H9 (cell line): Measurements from ENCODE around the gene SMCO3. TPM values are rescaled to one million over a fixed set of nuclear protein-coding genes. Genes with fewer than 3 reads are reported as not detected.
A peak's percentile ranks its signal among the peaks of the same experiment; 100 is the strongest.

ENCODE experiments used
- DNase-seq: peaks from one replicate; pipeline ENCODE4 v3.0.0-alpha.2; 2017
- H2AFZ ChIP-seq: one replicate; pipeline ENCODE4 v1.6.1; 2013; ENCODE audit warnings: mild to moderate bottlenecking, low read length, control low read depth, moderate library complexity
- H2AK5ac ChIP-seq: 2 replicates; pipeline ENCODE4 v1.6.1; 2013; ENCODE audit warnings: low read length, control low read depth, mixed read lengths; ENCODE audit not compliant: insufficient read length
- H2BK120ac ChIP-seq: one replicate; pipeline ENCODE4 v1.6.1; 2013; ENCODE audit warnings: low read depth, mild to moderate bottlenecking, low read length, control low read depth, inconsistent platforms; ENCODE audit not compliant: poor library complexity, severe bottlenecking
- H2BK12ac ChIP-seq: 2 replicates; pipeline ENCODE4 v1.6.1; 2013; ENCODE audit warnings: low read length, control low read depth, mixed read lengths, low read depth; ENCODE audit not compliant: insufficient read length
- H2BK15ac ChIP-seq: 2 replicates; pipeline ENCODE4 v1.6.1; 2013; ENCODE audit warnings: low read depth, low read length, control low read depth
- H2BK20ac ChIP-seq: one replicate; pipeline ENCODE4 v1.6.1; 2013; ENCODE audit warnings: low read depth, mild to moderate bottlenecking, low read length, control low read depth, inconsistent platforms; ENCODE audit not compliant: poor library complexity, severe bottlenecking
- H2BK5ac ChIP-seq: 2 replicates; pipeline ENCODE4 v1.6.1; 2013; ENCODE audit warnings: low read length, control low read depth, mixed read lengths; ENCODE audit not compliant: insufficient read length
- H3K14ac ChIP-seq: 2 replicates; pipeline ENCODE4 v1.6.1; 2013; ENCODE audit warnings: low read length, control low read depth; ENCODE audit not compliant: insufficient read depth
- H3K18ac ChIP-seq: 2 replicates; pipeline ENCODE4 v1.6.1; 2013; ENCODE audit warnings: low read depth, mild to moderate bottlenecking, mixed read lengths, low read length, control low read depth; ENCODE audit not compliant: insufficient read length
- H3K23ac ChIP-seq: 2 replicates; pipeline ENCODE4 v1.6.1; 2013; ENCODE audit warnings: low read length, control low read depth, mixed read lengths, low read depth; ENCODE audit not compliant: insufficient read length
- H3K23me2 ChIP-seq: 2 replicates; pipeline ENCODE4 v1.6.1; 2013; ENCODE audit warnings: low read depth, mild to moderate bottlenecking, mixed read lengths, low read length, control low read depth; ENCODE audit not compliant: insufficient read length, poor library complexity, severe bottlenecking
- H3K27ac ChIP-seq: 2 replicates; pipeline ENCODE4 v1.5.1; 2013; ENCODE audit warnings: low read length, control low read depth, mixed read lengths, low read depth; ENCODE audit not compliant: insufficient read length
- H3K27me3 ChIP-seq: 2 replicates; pipeline ENCODE4 v1.6.1; 2013; ENCODE audit warnings: low read length, control low read depth, inconsistent platforms; ENCODE audit not compliant: insufficient read depth
- H3K4ac ChIP-seq: 2 replicates; pipeline ENCODE4 v1.6.1; 2013; ENCODE audit warnings: low read depth, mild to moderate bottlenecking, control low read depth, inconsistent platforms, low read length, moderate library complexity
- H3K4me1 ChIP-seq: 2 replicates; pipeline ENCODE4 v1.6.1; 2013; ENCODE audit warnings: low read length, control low read depth, inconsistent platforms; ENCODE audit not compliant: insufficient read depth
- H3K4me2 ChIP-seq: 2 replicates; pipeline ENCODE4 v1.6.1; 2013; ENCODE audit warnings: low read length, control low read depth, mixed read lengths; ENCODE audit not compliant: insufficient read length, insufficient read depth
- H3K56ac ChIP-seq: 2 replicates; pipeline ENCODE4 v1.6.1; 2013; ENCODE audit warnings: low read depth, mild to moderate bottlenecking, mixed read lengths, low read length, control low read depth; ENCODE audit not compliant: insufficient read length
- H3K79me1 ChIP-seq: 2 replicates; pipeline ENCODE4 v1.6.1; 2013; ENCODE audit warnings: low read depth, mild to moderate bottlenecking, moderate library complexity, low read length, control low read depth, inconsistent platforms; ENCODE audit not compliant: insufficient read depth, poor library complexity, severe bottlenecking
- H3K79me2 ChIP-seq: 2 replicates; pipeline ENCODE4 v1.6.1; 2013; ENCODE audit warnings: low read length, control low read depth, inconsistent platforms; ENCODE audit not compliant: insufficient read depth
- H3K9ac ChIP-seq: 2 replicates; pipeline ENCODE4 v1.6.1; 2013; ENCODE audit warnings: low read length, control low read depth, mixed read lengths; ENCODE audit not compliant: insufficient read length; ENCODE audit errors: extremely low read depth
- H3K9me3 ChIP-seq: one replicate; pipeline ENCODE4 v1.6.1; 2013; ENCODE audit warnings: low read depth, low read length, inconsistent platforms; ENCODE audit not compliant: control insufficient read depth
- H3T11ph ChIP-seq: one replicate; pipeline ENCODE4 v1.6.1; 2013; ENCODE audit warnings: mild to moderate bottlenecking, low read length, control low read depth, inconsistent platforms
- H4K20me1 ChIP-seq: one replicate; pipeline ENCODE4 v1.6.1; 2013; ENCODE audit not compliant: control insufficient read depth, insufficient read length, insufficient read depth
- H4K5ac ChIP-seq: 2 replicates; pipeline ENCODE4 v1.6.1; 2013; ENCODE audit warnings: low read depth, mild to moderate bottlenecking, mixed read lengths, low read length, control low read depth; ENCODE audit not compliant: insufficient read length
- H4K8ac ChIP-seq: replicated peaks from 2 replicates; pipeline ENCODE4 v1.6.1; 2013; ENCODE audit warnings: low read length, control low read depth, mixed read lengths, low read depth; ENCODE audit not compliant: insufficient read length
- H4K91ac ChIP-seq: 2 replicates; pipeline ENCODE4 v1.6.1; 2013; ENCODE audit warnings: low read depth, mild to moderate bottlenecking, moderate library complexity, mixed read lengths, low read length, control low read depth; ENCODE audit not compliant: insufficient read length
- H3K27ac Mint-ChIP-seq, 3 experiments: 2 replicates in 2 of 3; 3 replicates in 1 of 3; pipeline ENCODE4 v1.8.0; 2020 to 2021; ENCODE audit warnings: mixed read lengths in 3 of 3, mild to moderate bottlenecking in 1 of 3, moderate library complexity in 1 of 3
- H3K27me3 Mint-ChIP-seq: 2 replicates; pipeline ENCODE4 v1.8.0; 2021; ENCODE audit warnings: low read depth, mild to moderate bottlenecking, moderate library complexity, mixed read lengths
- H3K36me3 Mint-ChIP-seq, 3 experiments: 2 replicates in 2 of 3; 3 replicates in 1 of 3; pipeline ENCODE4 v1.8.0; 2020 to 2021; ENCODE audit warnings: low read depth in 3 of 3, mixed read lengths in 3 of 3; ENCODE audit not compliant: insufficient read depth in 1 of 3
- H3K4me1 Mint-ChIP-seq, 2 experiments: 2 replicates each; pipeline ENCODE4 v1.8.0; 2020; ENCODE audit warnings: mixed read lengths in 2 of 2
- H3K4me3 Mint-ChIP-seq, 2 experiments: 2 replicates in 1 of 2; 3 replicates in 1 of 2; pipeline ENCODE4 v1.8.0; 2020 to 2021; ENCODE audit warnings: mild to moderate bottlenecking in 2 of 2, mixed read lengths in 2 of 2, moderate library complexity in 1 of 2
- H3K9me3 Mint-ChIP-seq, 2 experiments: 2 replicates in 1 of 2; 3 replicates in 1 of 2; pipeline ENCODE4 v1.8.0; 2020; ENCODE audit warnings: mild to moderate bottlenecking in 2 of 2, mixed read lengths in 2 of 2, moderate library complexity in 1 of 2
- WGBS: extraction: QIAGEN DNeasy Blood & Tissue Kit; methylation state at CpG from one replicate; pipeline ENCODE4 v1.1.7; 2013; ENCODE audit warnings: missing lambda C conversion rate, low lambda C conversion rate, mixed read lengths; ENCODE audit not compliant: insufficient read length; ENCODE audit errors: extremely low coverage; 5-methylcytosine and 5-hydroxymethylcytosine counted together
- total RNA-seq: library from RNA; stranded (reverse); gene quantifications from 2 replicates; pipeline ENCODE4 v1.2.1, GENCODE V29; 2021
- TF ChIP-seq, protein P1 (sequence below): fragments of 200-600 bp; sonication (generic); conservative IDR thresholded peaks from 3 replicates; pipeline ENCODE4 v1.8.0; 2021; ENCODE audit warnings: antibody characterized with exemption, mild to moderate bottlenecking

The SMCO3 gene
- total RNA-seq, 1 experiment from 2014 or later = not detected

DNA sequence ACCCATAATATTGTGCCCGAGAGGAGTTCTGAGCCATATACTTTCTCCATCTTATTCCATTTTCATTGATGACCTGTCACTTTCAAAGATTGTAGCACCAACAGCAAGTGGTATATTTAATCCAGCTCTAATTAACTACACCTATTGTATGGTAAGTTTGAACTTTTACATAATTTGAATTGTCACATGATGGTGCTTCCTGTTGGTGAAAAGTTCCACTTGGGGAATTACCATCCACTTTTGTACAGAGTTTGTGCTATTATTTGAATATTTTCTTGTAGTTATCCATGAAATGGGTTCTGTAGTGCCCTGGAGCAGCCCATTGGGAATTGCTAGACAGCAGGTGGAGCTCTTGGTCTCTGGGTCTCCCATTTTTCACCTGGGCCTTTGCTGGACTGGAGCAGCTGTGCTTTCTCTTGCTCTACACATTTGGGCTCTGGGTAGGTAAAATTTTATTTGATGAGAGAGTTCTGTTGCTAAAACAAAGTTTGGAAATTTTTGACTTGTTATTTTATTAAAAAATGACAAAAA is 3.0 kb downstream of the SMCO3 start:
- Histone ChIP-seq H2BK15ac (no peak overlapping the region), H4K20me1 (no peaks in the 10 kb centered on the region), H3K4me2 (no peak overlapping the region), H3K27ac (no peak overlapping the region), H2BK12ac (no peak overlapping the region), H3T11ph (no peak overlapping the region), H3K4me1 (no peaks in the 10 kb centered on the region), H3K56ac (no peak overlapping the region), H4K5ac (no peak overlapping the region), H3K27me3 (no peaks in the 10 kb centered on the region), H2BK5ac (no peak overlapping the region), H2BK120ac (no peak overlapping the region), H3K4ac (no peak overlapping the region), H3K9ac (no peak overlapping the region), H3K18ac (no peak overlapping the region), H3K14ac (no peak overlapping the region), H2AFZ (no peak overlapping the region), H3K23me2 (no peaks in the 10 kb centered on the region), H3K9me3 (no peaks in the 10 kb centered on the region), H3K23ac (no peak overlapping the region), H4K91ac (no peak overlapping the region), H3K79me2 (no peaks in the 10 kb centered on the region), H2BK20ac (no peak overlapping the region), H3K79me1 (no peaks in the 10 kb centered on the region), H2AK5ac (no peak overlapping the region), H4K8ac (no peak overlapping the region)
- Mint-ChIP-seq H3K36me3 (no peaks in the 10 kb centered on the region), H3K27ac (no peak overlapping the region; a peak in 1 of 7 replicates), H3K27me3 (no peaks in the 10 kb centered on the region), H3K4me3 (no peak overlapping the region), H3K9me3 (no peaks in the 10 kb centered on the region), H3K4me1 (no peaks in the 10 kb centered on the region)
- TF ChIP-seq, protein P1, sequence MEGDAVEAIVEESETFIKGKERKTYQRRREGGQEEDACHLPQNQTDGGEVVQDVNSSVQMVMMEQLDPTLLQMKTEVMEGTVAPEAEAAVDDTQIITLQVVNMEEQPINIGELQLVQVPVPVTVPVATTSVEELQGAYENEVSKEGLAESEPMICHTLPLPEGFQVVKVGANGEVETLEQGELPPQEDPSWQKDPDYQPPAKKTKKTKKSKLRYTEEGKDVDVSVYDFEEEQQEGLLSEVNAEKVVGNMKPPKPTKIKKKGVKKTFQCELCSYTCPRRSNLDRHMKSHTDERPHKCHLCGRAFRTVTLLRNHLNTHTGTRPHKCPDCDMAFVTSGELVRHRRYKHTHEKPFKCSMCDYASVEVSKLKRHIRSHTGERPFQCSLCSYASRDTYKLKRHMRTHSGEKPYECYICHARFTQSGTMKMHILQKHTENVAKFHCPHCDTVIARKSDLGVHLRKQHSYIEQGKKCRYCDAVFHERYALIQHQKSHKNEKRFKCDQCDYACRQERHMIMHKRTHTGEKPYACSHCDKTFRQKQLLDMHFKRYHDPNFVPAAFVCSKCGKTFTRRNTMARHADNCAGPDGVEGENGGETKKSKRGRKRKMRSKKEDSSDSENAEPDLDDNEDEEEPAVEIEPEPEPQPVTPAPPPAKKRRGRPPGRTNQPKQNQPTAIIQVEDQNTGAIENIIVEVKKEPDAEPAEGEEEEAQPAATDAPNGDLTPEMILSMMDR = peak; percentile 69
- WGBS = no CpG with 5 or more reads among the region's 1 CpG
- DNase-seq = peak; percentile 47
